Measurements from ENCODE around the gene B3GALT6. TPM values are rescaled to one million over a fixed set of nuclear protein-coding genes. Genes with fewer than 3 reads are reported as not detected.

B3GALT6 gene
- total RNA-seq, 1 donor from 2014 or later = 15.8 TPM

DNA sequence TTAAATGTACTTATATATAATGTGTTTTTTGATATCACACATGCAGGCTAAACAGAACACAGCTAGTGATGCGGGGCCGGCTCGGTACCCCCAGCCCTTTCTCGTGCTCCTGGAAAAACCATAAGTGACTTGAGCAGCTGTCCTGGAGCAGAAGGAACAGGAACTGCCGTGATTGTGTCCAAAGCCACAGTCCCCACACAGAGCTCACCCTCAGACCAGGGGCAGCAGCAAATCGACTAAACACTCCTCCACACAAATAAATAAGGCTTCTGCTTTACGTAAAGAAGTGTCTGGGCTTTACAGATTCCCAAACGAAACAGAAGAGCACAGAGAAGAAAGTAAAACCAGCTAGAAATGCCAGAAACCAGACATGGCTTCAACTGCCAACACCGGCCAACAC lies 32.0 kb downstream of the B3GALT6 start:
- peaks cover 15% of the 10 kb centered on the region for H3K79me2 ChIP-seq (ENCODE audit: low read depth)
- H3K36me3 ChIP-seq = no peaks in the 10 kb centered on the region
- Mint-ChIP-seq H3K4me3 (no peak overlapping the region), H3K9me3 (no peaks in the 10 kb centered on the region), H3K27ac (no peak overlapping the region), H3K36me3 (peaks cover 31% of the 10 kb centered on the region), H3K4me1 (peaks cover 3% of the 10 kb centered on the region), H3K27me3 (ENCODE audit: insufficient read depth, low read depth) (peaks cover 3% of the 10 kb centered on the region)
- H3K4me2 ChIP-seq = no peak overlapping the region
- H3K9me3 ChIP-seq (ENCODE audit: low read depth) = no peaks in the 10 kb centered on the region
- no peak overlapping the region for H2AFZ ChIP-seq (replicated peaks)
- TF ChIP-seq, protein P1, sequence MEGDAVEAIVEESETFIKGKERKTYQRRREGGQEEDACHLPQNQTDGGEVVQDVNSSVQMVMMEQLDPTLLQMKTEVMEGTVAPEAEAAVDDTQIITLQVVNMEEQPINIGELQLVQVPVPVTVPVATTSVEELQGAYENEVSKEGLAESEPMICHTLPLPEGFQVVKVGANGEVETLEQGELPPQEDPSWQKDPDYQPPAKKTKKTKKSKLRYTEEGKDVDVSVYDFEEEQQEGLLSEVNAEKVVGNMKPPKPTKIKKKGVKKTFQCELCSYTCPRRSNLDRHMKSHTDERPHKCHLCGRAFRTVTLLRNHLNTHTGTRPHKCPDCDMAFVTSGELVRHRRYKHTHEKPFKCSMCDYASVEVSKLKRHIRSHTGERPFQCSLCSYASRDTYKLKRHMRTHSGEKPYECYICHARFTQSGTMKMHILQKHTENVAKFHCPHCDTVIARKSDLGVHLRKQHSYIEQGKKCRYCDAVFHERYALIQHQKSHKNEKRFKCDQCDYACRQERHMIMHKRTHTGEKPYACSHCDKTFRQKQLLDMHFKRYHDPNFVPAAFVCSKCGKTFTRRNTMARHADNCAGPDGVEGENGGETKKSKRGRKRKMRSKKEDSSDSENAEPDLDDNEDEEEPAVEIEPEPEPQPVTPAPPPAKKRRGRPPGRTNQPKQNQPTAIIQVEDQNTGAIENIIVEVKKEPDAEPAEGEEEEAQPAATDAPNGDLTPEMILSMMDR (IDR thresholded peaks at IDR 0.05) = no peak
- TF ChIP-seq EZH2 (IDR thresholded peaks at IDR 0.05) (no peak), EZH2phosphoT487 (IDR thresholded peaks at IDR 0.05) (no peak)
- H3K9ac ChIP-seq = no peak overlapping the region
- H3K4me1 ChIP-seq = no peaks in the 10 kb centered on the region
- no peak overlapping the region for H3K4me3 ChIP-seq
- H3F3A ChIP-seq (ENCODE audit: low read depth) = no peaks in the 10 kb centered on the region
- DNase-seq (ENCODE audit: low spot score) = no peak
- no peak overlapping the region for H3K27ac ChIP-seq
- H3K27me3 ChIP-seq = no peaks in the 10 kb centered on the region
- H4K20me1 ChIP-seq (ENCODE audit: low read depth) = peaks cover 83% of the 10 kb centered on the region

DNA sequence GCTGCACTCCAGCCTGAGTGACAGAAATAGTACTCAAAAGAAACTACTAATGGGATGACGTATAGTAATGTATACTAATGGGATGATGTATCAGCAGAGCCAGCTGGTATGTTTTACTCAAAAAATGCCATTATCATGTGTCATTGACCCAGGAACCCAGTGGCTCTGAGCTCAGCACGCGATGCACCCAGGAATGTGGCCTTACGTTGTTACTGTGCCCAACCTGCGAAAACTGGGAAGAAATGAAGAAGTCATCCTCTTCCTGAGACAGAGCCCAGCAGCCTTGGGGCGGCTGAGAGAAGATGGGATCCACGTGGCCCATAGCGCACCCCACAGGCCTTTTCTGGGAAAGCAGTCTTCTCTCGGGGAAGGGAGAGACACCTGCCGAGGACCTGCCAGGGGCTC lies 32.8 kb downstream of the B3GALT6 start:
- Histone ChIP-seq H3K9me3 (ENCODE audit: low read depth) (no peaks in the 10 kb centered on the region), H3K27me3 (no peaks in the 10 kb centered on the region), H3F3A (ENCODE audit: low read depth) (no peaks in the 10 kb centered on the region), H3K27ac (no peak overlapping the region), H3K79me2 (ENCODE audit: low read depth) (peaks cover 22% of the 10 kb centered on the region), H3K4me2 (no peak overlapping the region), H2AFZ (replicated peaks) (no peak overlapping the region), H3K4me1 (no peaks in the 10 kb centered on the region), H4K20me1 (ENCODE audit: low read depth) (peaks cover 82% of the 10 kb centered on the region), H3K9ac (no peak overlapping the region), H3K4me3 (no peak overlapping the region), H3K36me3 (no peaks in the 10 kb centered on the region)
- peaks cover 26% of the 10 kb centered on the region for H3K36me3 Mint-ChIP-seq
- H3K27me3 Mint-ChIP-seq (ENCODE audit: insufficient read depth, low read depth) = peaks cover 3% of the 10 kb centered on the region
- TF ChIP-seq, protein P1 (IDR thresholded peaks at IDR 0.05) = peak; percentile 45
- no peak for TF ChIP-seq EZH2 (IDR thresholded peaks at IDR 0.05)
- H3K4me3 Mint-ChIP-seq = no peak overlapping the region
- H3K27ac Mint-ChIP-seq = no peak overlapping the region
- DNase-seq (ENCODE audit: low spot score) = peak; percentile 50
- H3K9me3 Mint-ChIP-seq = no peaks in the 10 kb centered on the region
- peaks cover 3% of the 10 kb centered on the region for H3K4me1 Mint-ChIP-seq

DNA sequence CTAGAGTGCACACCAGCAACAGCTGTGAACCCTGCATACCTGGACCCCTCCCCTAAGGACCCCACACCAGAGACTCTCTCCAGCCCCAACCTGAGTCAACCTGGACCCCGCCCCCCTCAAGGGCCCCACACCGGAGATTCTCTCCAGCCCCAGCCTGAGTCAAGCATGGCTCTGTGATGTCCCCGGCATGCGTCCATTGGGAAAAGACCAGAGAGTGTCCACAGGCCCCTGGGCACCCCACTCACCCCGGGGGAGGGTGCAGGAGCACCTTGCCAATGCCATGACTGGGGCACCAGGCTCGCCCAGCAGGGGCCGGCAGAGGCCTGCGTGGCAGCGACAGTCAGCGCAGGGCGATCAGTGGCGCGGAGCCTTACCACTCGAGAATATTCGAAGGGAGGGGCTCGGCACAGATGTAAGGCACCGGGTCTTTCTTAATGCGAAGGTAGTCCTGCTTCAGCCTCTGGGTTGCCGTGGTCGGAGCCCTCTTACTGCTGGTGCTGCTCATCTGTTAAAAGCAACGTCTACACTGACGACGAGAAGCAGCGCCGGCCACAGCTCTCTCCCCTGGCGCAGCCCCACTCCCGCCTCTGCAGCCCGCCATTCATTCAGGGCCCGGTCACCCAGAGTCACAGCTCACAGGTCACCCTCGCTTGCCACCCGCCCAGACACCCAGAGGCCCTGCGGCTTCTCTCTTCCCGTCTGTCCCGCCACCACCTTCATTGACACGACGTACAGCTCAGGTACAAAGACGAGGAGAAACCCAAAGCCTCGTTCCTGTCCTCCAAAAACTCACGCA lies 35.6 kb downstream of the B3GALT6 start:
- H3K36me3 Mint-ChIP-seq = peaks cover 21% of the 10 kb centered on the region
- H3K27ac ChIP-seq = no peak overlapping the region

More for the DNA sequence above, 35.6 kb downstream of the B3GALT6 start:
- H3K9me3 Mint-ChIP-seq = no peaks in the 10 kb centered on the region
- no peaks in the 10 kb centered on the region for H3F3A ChIP-seq (ENCODE audit: low read depth)
- no peak overlapping the region for H2AFZ ChIP-seq (replicated peaks)
- no peaks in the 10 kb centered on the region for H3K36me3 ChIP-seq
- H3K4me3 Mint-ChIP-seq = peak overlapping the region; percentile 55
- H3K27me3 ChIP-seq = no peaks in the 10 kb centered on the region
- H3K4me2 ChIP-seq = no peak overlapping the region
- H3K4me1 Mint-ChIP-seq = peaks cover 18% of the 10 kb centered on the region
- no peak for DNase-seq (ENCODE audit: low spot score)
- H3K9me3 ChIP-seq (ENCODE audit: low read depth) = no peaks in the 10 kb centered on the region
- TF ChIP-seq, protein P1 (IDR thresholded peaks at IDR 0.05) = no peak
- TF ChIP-seq EZH2phosphoT487 (IDR thresholded peaks at IDR 0.05) = no peak
- peaks cover 2% of the 10 kb centered on the region for H3K27me3 Mint-ChIP-seq (ENCODE audit: insufficient read depth, low read depth)
- peaks cover 50% of the 10 kb centered on the region for H3K79me2 ChIP-seq (ENCODE audit: low read depth)
- H3K4me1 ChIP-seq = peaks cover 8% of the 10 kb centered on the region
- H4K20me1 ChIP-seq (ENCODE audit: low read depth) = peaks cover 89% of the 10 kb centered on the region
- H3K4me3 ChIP-seq = no peak overlapping the region
- no peak overlapping the region for H3K27ac Mint-ChIP-seq
- H3K9ac ChIP-seq = no peak overlapping the region
